ENCODE results near the gene ZNF8.
"Not testable (repeated sequence)": the region's sequence is repeated elsewhere in the genome, so short reads cannot be mapped to it uniquely, and the experiment has no call there.

Gene ZNF8

DNA sequence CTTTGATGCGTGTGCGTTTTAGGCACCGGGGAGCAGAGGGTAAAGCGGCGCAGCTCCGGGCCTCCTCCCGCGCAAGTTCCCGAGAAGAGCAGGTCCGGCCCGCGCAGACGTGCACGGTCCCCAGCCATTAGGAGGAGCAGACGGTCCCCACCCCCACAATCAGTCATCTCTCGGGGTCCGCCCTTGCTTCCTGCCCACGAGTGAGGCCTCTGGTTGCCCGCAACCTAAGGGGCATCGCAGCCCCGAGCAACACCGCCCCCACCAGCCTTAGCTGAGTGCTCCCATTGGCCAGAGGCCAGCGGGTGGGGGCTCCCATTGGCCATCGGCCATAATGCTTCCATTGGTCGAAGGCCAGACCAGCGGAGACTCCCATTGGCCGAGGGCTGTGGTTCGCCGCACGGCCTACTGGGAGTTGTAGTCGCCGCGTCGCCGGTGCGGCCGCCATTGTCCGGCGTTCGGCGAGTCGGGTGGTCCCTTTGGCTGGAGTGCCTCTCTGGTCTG is at the start of gene ZNF8:
ZNF8 (plus strand) TSS at position 415 of the 501 bp plus-strand sequence. CDS start 127 bp downstream, outside the sequence.
- H3K4me3 ChIP-seq (ENCODE audit: low read length): peak within 1 kb of the TSS; percentile 86
- H3K4me1 ChIP-seq (ENCODE audit: control insufficient read depth, insufficient read depth, low read length): peaks cover 4% of the 10 kb centered on the region
- no peaks in the 10 kb centered on the region for H3K27me3 ChIP-seq (ENCODE audit: control insufficient read depth, insufficient read depth, low read length)
- H3K27ac ChIP-seq (ENCODE audit: low read length): no peak within 1 kb of the TSS
- peak; percentile 95 for DNase-seq (ENCODE audit: low read depth, low spot score)
- no peaks in the 10 kb centered on the region for H3K9me3 ChIP-seq (ENCODE audit: control insufficient read depth, insufficient read depth, low read length)
- no peaks in the 10 kb centered on the region for H3K36me3 ChIP-seq (ENCODE audit: control insufficient read depth, insufficient read depth, low read length)
- no CpG with 5 or more reads among the region's 42 CpGs for WGBS (ENCODE audit: insufficient coverage, insufficient read length)

DNA sequence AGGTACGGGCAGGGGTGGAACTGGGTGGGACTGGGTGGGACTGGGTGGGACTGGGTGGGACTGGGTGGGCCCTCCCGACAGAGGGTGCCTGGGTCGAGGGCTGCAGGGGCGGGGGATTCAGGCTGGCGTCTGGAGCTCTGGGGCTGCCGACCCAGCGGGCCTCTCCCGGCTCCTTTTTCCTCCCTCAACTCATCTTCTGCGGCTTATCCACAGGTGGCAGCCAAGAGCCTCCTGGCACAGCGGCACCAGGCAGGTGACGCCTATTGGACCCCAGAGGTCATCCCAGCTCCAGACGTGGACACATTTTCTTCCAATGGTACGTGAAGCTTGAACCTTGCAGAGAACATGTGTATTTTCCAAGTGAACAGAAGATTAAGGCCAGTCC is 49.5 kb upstream of the ZNF8 start:
- no peak overlapping the region for H3K27ac ChIP-seq (ENCODE audit: low read length)
- peaks cover 19% of the 10 kb centered on the region for H3K36me3 ChIP-seq (ENCODE audit: control insufficient read depth, insufficient read depth, low read length)
- no peak for DNase-seq (ENCODE audit: low read depth, low spot score)
- H3K9me3 ChIP-seq (ENCODE audit: control insufficient read depth, insufficient read depth, low read length): no peaks in the 10 kb centered on the region
- no peaks in the 10 kb centered on the region for H3K27me3 ChIP-seq (ENCODE audit: control insufficient read depth, insufficient read depth, low read length)
- no CpG with 5 or more reads among the region's 13 CpGs for WGBS (ENCODE audit: insufficient coverage, insufficient read length)
- H3K4me1 ChIP-seq (ENCODE audit: control insufficient read depth, insufficient read depth, low read length): peaks cover 2% of the 10 kb centered on the region; the same call in 1 of the 2 replicates
- peak overlapping the region; percentile 81 for H3K4me3 ChIP-seq (ENCODE audit: low read length)

DNA sequence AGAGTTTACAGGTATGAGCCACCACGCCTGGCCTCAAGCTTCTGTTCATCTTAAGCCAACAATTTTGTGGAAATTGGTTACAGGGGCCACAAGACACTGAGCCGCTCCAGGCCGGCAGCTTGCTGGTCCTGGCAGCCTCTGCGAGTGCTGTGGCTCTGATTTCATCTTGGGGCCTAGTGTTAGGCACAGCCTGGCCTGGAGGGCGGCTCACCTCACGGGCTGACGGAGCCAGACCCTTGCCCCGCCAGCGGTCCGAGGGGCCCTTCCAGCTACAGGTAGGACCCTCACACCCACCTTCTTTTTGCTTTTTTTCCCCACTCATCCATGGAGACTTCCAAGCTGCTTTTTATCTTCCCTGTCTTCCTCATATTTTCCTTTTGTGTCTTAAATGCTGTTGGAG is 41.4 kb upstream of the ZNF8 start:
- DNase-seq (ENCODE audit: low read depth, low spot score): no peak
- Histone ChIP-seq H3K4me3 (ENCODE audit: low read length) (no peak overlapping the region), H3K36me3 (ENCODE audit: control insufficient read depth, insufficient read depth, low read length) (peaks cover 23% of the 10 kb centered on the region), H3K4me1 (ENCODE audit: control insufficient read depth, insufficient read depth, low read length) (no peaks in the 10 kb centered on the region), H3K9me3 (ENCODE audit: control insufficient read depth, insufficient read depth, low read length) (no peaks in the 10 kb centered on the region), H3K27me3 (ENCODE audit: control insufficient read depth, insufficient read depth, low read length) (no peaks in the 10 kb centered on the region), H3K27ac (ENCODE audit: low read length) (no peak overlapping the region)
- no CpG with 5 or more reads among the region's 10 CpGs for WGBS (ENCODE audit: insufficient coverage, insufficient read length)

- Histone ChIP-seq H3K27ac (ENCODE audit: low read length) (no peak overlapping the region), H3K9me3 (ENCODE audit: control insufficient read depth, insufficient read depth, low read length) (0 out of 2 replicates have a peak, but pooled peaks cover 1% of the 10 kb centered on the region), H3K27me3 (ENCODE audit: control insufficient read depth, insufficient read depth, low read length) (no peaks in the 10 kb centered on the region), H3K36me3 (ENCODE audit: control insufficient read depth, insufficient read depth, low read length) (peaks cover 50% of the 10 kb centered on the region), H3K4me3 (ENCODE audit: low read length) (no peak overlapping the region), H3K4me1 (ENCODE audit: control insufficient read depth, insufficient read depth, low read length) (no peaks in the 10 kb centered on the region)
- WGBS (ENCODE audit: insufficient coverage, insufficient read length): no CpG with 5 or more reads among the region's 6 CpGs
- DNase-seq (ENCODE audit: low read depth, low spot score): no peak
Measured at GRCh38 chr19:58243351-58243750, 35.4 kb upstream of the ZNF8 start.

- DNase-seq (ENCODE audit: low read depth, low spot score): no peak
- H3K27ac ChIP-seq (ENCODE audit: low read length): no peak overlapping the region
- H3K4me3 ChIP-seq (ENCODE audit: low read length): no peak overlapping the region
- no CpG with 5 or more reads among the region's 3 CpGs for WGBS (ENCODE audit: insufficient coverage, insufficient read length)
- H3K36me3 ChIP-seq (ENCODE audit: control insufficient read depth, insufficient read depth, low read length): peaks cover 72% of the 10 kb centered on the region
- no peaks in the 10 kb centered on the region for H3K27me3 ChIP-seq (ENCODE audit: control insufficient read depth, insufficient read depth, low read length)
- peaks cover 19% of the 10 kb centered on the region for H3K9me3 ChIP-seq (ENCODE audit: control insufficient read depth, insufficient read depth, low read length)
- no peaks in the 10 kb centered on the region for H3K4me1 ChIP-seq (ENCODE audit: control insufficient read depth, insufficient read depth, low read length)
Measured at GRCh38 chr19:58248886-58249285, 29.9 kb upstream of the ZNF8 start.

DNA sequence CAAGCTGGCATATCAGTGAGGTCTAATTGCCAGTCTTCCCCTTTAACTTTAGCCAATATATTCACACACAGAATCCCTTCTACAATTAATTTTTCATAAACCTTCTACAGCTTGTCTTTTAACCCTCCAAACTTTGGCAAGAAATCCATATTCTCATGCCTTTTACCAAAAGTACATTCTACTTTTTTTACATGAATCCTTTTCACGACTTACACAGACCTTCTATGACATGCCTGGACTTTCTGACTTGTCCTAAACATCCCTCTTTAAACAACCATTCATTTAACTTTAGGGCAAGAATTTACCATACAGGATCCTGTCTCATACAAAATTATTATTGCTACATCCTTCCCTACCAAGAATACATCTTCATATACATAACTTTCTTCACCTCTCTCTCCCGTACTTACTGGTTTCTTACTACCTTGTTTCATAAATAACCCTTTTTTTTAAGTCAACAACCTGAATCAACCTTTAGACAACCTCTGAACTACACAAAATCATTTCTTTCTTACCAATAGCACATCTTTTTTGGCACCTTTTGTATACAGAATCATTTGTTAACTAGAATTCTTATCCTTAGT is 26.6 kb upstream of the ZNF8 start:
- Histone ChIP-seq H3K4me3 (ENCODE audit: low read length) (no peak overlapping the region), H3K27me3 (ENCODE audit: control insufficient read depth, insufficient read depth, low read length) (no peaks in the 10 kb centered on the region), H3K4me1 (ENCODE audit: control insufficient read depth, insufficient read depth, low read length) (no peaks in the 10 kb centered on the region), H3K36me3 (ENCODE audit: control insufficient read depth, insufficient read depth, low read length) (peaks cover 69% of the 10 kb centered on the region), H3K9me3 (ENCODE audit: control insufficient read depth, insufficient read depth, low read length) (peaks cover 29% of the 10 kb centered on the region), H3K27ac (ENCODE audit: low read length) (no peak overlapping the region)
- 100% methylated on average over 1 of the region's 2 CpGs for WGBS (ENCODE audit: insufficient coverage, insufficient read length)
- DNase-seq (ENCODE audit: low read depth, low spot score): no peak

DNA sequence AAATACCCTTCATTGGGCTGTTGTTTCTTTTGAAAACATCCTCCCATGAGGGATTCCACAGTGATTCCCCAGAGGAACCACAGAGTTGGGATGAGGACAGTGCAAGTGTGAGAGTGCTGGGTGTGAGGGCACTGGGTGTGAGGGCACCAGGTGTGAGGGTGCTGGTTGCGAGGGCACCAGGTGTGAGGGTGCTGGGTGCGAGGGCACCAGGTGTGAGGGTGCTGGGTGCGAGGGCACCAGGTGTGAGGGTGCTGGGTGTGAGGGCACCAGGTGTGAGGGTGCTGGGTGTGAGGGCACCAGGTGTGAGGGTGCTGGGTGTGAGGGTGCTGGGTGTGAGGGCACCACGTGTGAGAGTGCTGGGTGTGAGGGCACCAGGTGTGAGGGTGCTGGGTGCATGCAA is 20.5 kb upstream of the ZNF8 start:
- Histone ChIP-seq H3K9me3 (ENCODE audit: control insufficient read depth, insufficient read depth, low read length) (peaks cover 54% of the 10 kb centered on the region), H3K36me3 (ENCODE audit: control insufficient read depth, insufficient read depth, low read length) (peaks cover 81% of the 10 kb centered on the region)
- no CpG with 5 or more reads among the region's 4 CpGs for WGBS (ENCODE audit: insufficient coverage, insufficient read length)
- H3K4me3 ChIP-seq (ENCODE audit: low read length); DNase-seq (ENCODE audit: low read depth, low spot score); H3K4me1 ChIP-seq (ENCODE audit: control insufficient read depth, insufficient read depth, low read length); H3K27ac ChIP-seq (ENCODE audit: low read length); H3K27me3 ChIP-seq (ENCODE audit: control insufficient read depth, insufficient read depth, low read length): not testable (repeated sequence)

DNA sequence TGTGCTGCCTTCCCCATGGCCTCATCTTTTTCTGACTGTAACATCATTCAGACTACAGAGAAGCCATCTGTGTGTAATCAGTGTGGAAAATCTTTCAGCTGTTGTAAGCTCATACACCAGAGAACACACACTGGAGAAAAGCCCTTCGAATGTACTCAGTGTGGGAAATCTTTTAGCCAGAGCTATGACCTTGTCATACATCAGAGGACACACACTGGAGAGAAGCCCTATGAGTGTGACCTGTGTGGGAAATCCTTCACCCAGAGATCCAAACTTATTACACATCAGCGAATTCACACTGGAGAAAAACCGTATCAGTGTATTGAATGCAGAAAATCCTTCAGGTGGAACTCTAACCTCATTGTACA is 17.2 kb upstream of the ZNF8 start:
- H3K4me3 ChIP-seq (ENCODE audit: low read length): no peak overlapping the region
- no CpG with 5 or more reads among the region's 3 CpGs for WGBS (ENCODE audit: insufficient coverage, insufficient read length)
- peaks cover 52% of the 10 kb centered on the region for H3K9me3 ChIP-seq (ENCODE audit: control insufficient read depth, insufficient read depth, low read length)

GRCh38 chr19:58261968-58262921 is 16.5 kb upstream of the ZNF8 start:
- Histone ChIP-seq H3K27me3 (ENCODE audit: control insufficient read depth, insufficient read depth, low read length) (no peaks in the 10 kb centered on the region), H3K4me3 (ENCODE audit: low read length) (no peak overlapping the region), H3K27ac (ENCODE audit: low read length) (no peak overlapping the region), H3K36me3 (ENCODE audit: control insufficient read depth, insufficient read depth, low read length) (peaks cover 64% of the 10 kb centered on the region), H3K4me1 (ENCODE audit: control insufficient read depth, insufficient read depth, low read length) (no peaks in the 10 kb centered on the region), H3K9me3 (ENCODE audit: control insufficient read depth, insufficient read depth, low read length) (peaks cover 50% of the 10 kb centered on the region)
- DNase-seq (ENCODE audit: low read depth, low spot score): no peak
- no CpG with 5 or more reads among the region's 19 CpGs for WGBS (ENCODE audit: insufficient coverage, insufficient read length)

More for the DNA sequence above, 17.2 kb upstream of the ZNF8 start:
- H3K27me3 ChIP-seq (ENCODE audit: control insufficient read depth, insufficient read depth, low read length): no peaks in the 10 kb centered on the region
- no peak for DNase-seq (ENCODE audit: low read depth, low spot score)
- H3K4me1 ChIP-seq (ENCODE audit: control insufficient read depth, insufficient read depth, low read length): no peaks in the 10 kb centered on the region
- H3K27ac ChIP-seq (ENCODE audit: low read length): no peak overlapping the region
- peaks cover 67% of the 10 kb centered on the region for H3K36me3 ChIP-seq (ENCODE audit: control insufficient read depth, insufficient read depth, low read length)

GRCh38 chr19:58262922-58263296 is 15.8 kb upstream of the ZNF8 start:
- Histone ChIP-seq H3K9me3 (ENCODE audit: control insufficient read depth, insufficient read depth, low read length) (peaks cover 45% of the 10 kb centered on the region), H3K36me3 (ENCODE audit: control insufficient read depth, insufficient read depth, low read length) (peaks cover 57% of the 10 kb centered on the region), H3K27me3 (ENCODE audit: control insufficient read depth, insufficient read depth, low read length) (no peaks in the 10 kb centered on the region), H3K4me3 (ENCODE audit: low read length) (no peak overlapping the region), H3K27ac (ENCODE audit: low read length) (no peak overlapping the region), H3K4me1 (ENCODE audit: control insufficient read depth, insufficient read depth, low read length) (no peaks in the 10 kb centered on the region)
- no peak for DNase-seq (ENCODE audit: low read depth, low spot score)
- WGBS (ENCODE audit: insufficient coverage, insufficient read length): no CpG with 5 or more reads among the region's 7 CpGs

Data from iPS DF 6.9 (cell line).